B cell (primary cell): ENCODE results near the gene S1PR5. TPM values are rescaled to one million over a fixed set of nuclear protein-coding genes. Genes with fewer than 3 reads are reported as not detected.

Experiments
- ATAC-seq: fragments of 200-7000 bp; cut with Tn5 transposase; one replicate; pipeline ENCODE4 v1.10.0; 2021; ENCODE audit warnings: low read depth, mild to moderate bottlenecking, moderate number of reproducible peaks, moderate library complexity
- CTCF ChIA-PET: fragments of 350-600 bp; sonication (Branson Sonifier 250); formaldehyde crosslinking; loops from one replicate; lab custom pipeline; 2021; ENCODE audit warnings: antibody characterized with exemption, inconsistent platforms; lab: Charles Lee
- POLR2A ChIA-PET: fragments of 350-600 bp; sonication (Branson Sonifier 250); formaldehyde crosslinking; loops from one replicate; lab custom pipeline; 2021; ENCODE audit warnings: antibody characterized with exemption; lab: Charles Lee
- DNase-seq: peaks from one replicate; pipeline ENCODE4 v3.0.0; 2013
- H2AFZ ChIP-seq: 2 replicates; pipeline ENCODE4 v1.6.1; 2012; ENCODE audit warnings: mild to moderate bottlenecking, low read depth, low read length; ENCODE audit not compliant: insufficient read depth, poor library complexity, severe bottlenecking
- H3K27ac ChIP-seq, 2 donors: 1 replicate in 1 of 2; 2 replicates in 1 of 2; pipeline ENCODE4 v1.5.1; 2012 to 2013; ENCODE audit warnings: low read length in 2 of 2, mild to moderate bottlenecking in 2 of 2, moderate library complexity in 1 of 2
- H3K27me3 ChIP-seq, 4 experiments: fragments of 200-600 bp in 1 of 4; sonication (generic) in 1 of 4; replicated peaks in 1 of 4; 1 replicate in 2 of 4; 2 replicates in 2 of 4; pipeline versions ENCODE4 v1.6.1 to v1.7.0; 2013 to 2016; ENCODE audit warnings: low read length in 3 of 4, mild to moderate bottlenecking in 2 of 4, mixed read lengths in 1 of 4, moderate library complexity in 1 of 4; ENCODE audit not compliant: insufficient read depth in 4 of 4, control insufficient read depth in 3 of 4; ENCODE audit errors: control extremely low read depth in 1 of 4
- H3K36me3 ChIP-seq, 2 experiments: replicated peaks in 1 of 2; 1 replicate in 1 of 2; 2 replicates in 1 of 2; pipeline versions ENCODE4 v1.6.1 to v1.7.1; 2013; ENCODE audit warnings: low read length in 1 of 2; ENCODE audit not compliant: insufficient read depth in 2 of 2, control insufficient read depth in 1 of 2; ENCODE audit errors: control extremely low read depth in 1 of 2, extremely low read depth in 1 of 2
- H3K4me1 ChIP-seq, 2 donors: fragments of 200-600 bp in 1 of 2; sonication (generic) in 1 of 2; 1 replicate in 1 of 2; 2 replicates in 1 of 2; pipeline versions ENCODE4 v1.5.1 to v1.6.1; 2013 to 2017; ENCODE audit warnings: low read length in 2 of 2; ENCODE audit not compliant: control insufficient read depth in 2 of 2, insufficient read depth in 2 of 2
- H3K4me2 ChIP-seq: replicated peaks from 2 replicates; pipeline ENCODE3; 2012; ENCODE audit warnings: mild to moderate bottlenecking, low read depth, low read length; ENCODE audit not compliant: poor library complexity, severe bottlenecking
- H3K4me3 ChIP-seq, 5 experiments: fragments of 200-600 bp in 1 of 5; sonication (generic) in 1 of 5; 1 replicate in 3 of 5; 2 replicates in 2 of 5; pipeline versions ENCODE4 v1.5.1 to v1.7.0; 2011 to 2016; ENCODE audit warnings: low read length in 4 of 5, mild to moderate bottlenecking in 4 of 5, low read depth in 2 of 5, control low read depth in 1 of 5, moderate library complexity in 1 of 5; ENCODE audit not compliant: insufficient read depth in 1 of 5; ENCODE audit errors: control extremely low read depth in 1 of 5, extremely low read depth in 1 of 5
- H3K79me2 ChIP-seq: fragments of 200-600 bp; sonication (generic); one replicate; pipeline ENCODE4 v1.6.0; 2016; ENCODE audit warnings: low read length; ENCODE audit not compliant: control insufficient read depth, insufficient read depth
- H3K9ac ChIP-seq: fragments of 200-600 bp; sonication (generic); 2 replicates; pipeline ENCODE4 v1.6.1; 2017; ENCODE audit warnings: mild to moderate bottlenecking, low read length, moderate library complexity
- H3K9me3 ChIP-seq, 3 donors: one replicate each; pipeline versions ENCODE4 v1.6.1 to v1.7.1; 2013; ENCODE audit warnings: low read length in 2 of 3; ENCODE audit not compliant: control insufficient read depth in 2 of 3, insufficient read depth in 1 of 3; ENCODE audit errors: control extremely low read depth in 1 of 3
- H4K20me1 ChIP-seq: 2 replicates; pipeline ENCODE4 v1.6.0; 2012; ENCODE audit warnings: mild to moderate bottlenecking, low read length; ENCODE audit not compliant: insufficient read depth, control insufficient read depth, poor library complexity, severe bottlenecking
- H3K27ac Mint-ChIP-seq: one replicate; pipeline ENCODE4 v1.8.0; 2021; ENCODE audit warnings: mixed read lengths
- H3K27me3 Mint-ChIP-seq: one replicate; pipeline ENCODE4 v1.8.0; 2021; ENCODE audit warnings: mixed read lengths
- H3K4me1 Mint-ChIP-seq: one replicate; pipeline ENCODE4 v1.8.0; 2021; ENCODE audit warnings: mixed read lengths
- H3K4me3 Mint-ChIP-seq: one replicate; pipeline ENCODE4 v1.8.0; 2021; ENCODE audit warnings: mixed read lengths
- H3K9me3 Mint-ChIP-seq: one replicate; pipeline ENCODE4 v1.8.0; 2022; ENCODE audit warnings: mixed read lengths; ENCODE audit not compliant: insufficient read depth
- CTCF ChIP-seq: fragments of 200-600 bp; IDR thresholded peaks from one replicate; pipeline ENCODE4 v1.8.0; 2022; ENCODE audit warnings: antibody characterized with exemption, mild to moderate bottlenecking
- EZH2 ChIP-seq: IDR thresholded peaks from 2 replicates; pipeline ENCODE4 v1.6.1; 2012; ENCODE audit warnings: borderline replicate concordance, low read depth, mild to moderate bottlenecking, moderate library complexity, low read length; ENCODE audit not compliant: insufficient read depth, poor library complexity, severe bottlenecking
- WGBS: methylation state at CpG from one replicate; pipeline ENCODE4 v1.1.5; 2013; ENCODE audit warnings: missing lambda C conversion rate; ENCODE audit not compliant: insufficient coverage; 5-methylcytosine and 5-hydroxymethylcytosine counted together
- intact Hi-C: fragments of 100-400 bp; cut with micrococcal nuclease; formaldehyde crosslinking; loops from one replicate; pipeline ENCODE4 v1.10.0; 2022
- polyA plus RNA-seq: library from polyadenylated mRNA; depleted of rRNA; stranded (reverse); fragments of >200 nt; gene quantifications from 2 replicates; pipeline ENCODE4 v1.2.3, GENCODE V29; 2012
- total RNA-seq, 2 donors: library from RNA; stranded (reverse); fragments of 120-200 nt in 1 of 2; gene quantifications; 1 replicate in 1 of 2; 2 replicates in 1 of 2; pipeline versions ENCODE4 v1.2.3 to v1.2.4, GENCODE V29; 2013 to 2022

S1PR5 gene
- total and polyA plus RNA-seq, 2 donors (not counting 1 experiment from before 2014, with no cell fraction given), result 0.27 to 0.67 TPM

GRCh38 chr19:10555610-10555973 is 38.3 kb upstream of the S1PR5 start:
- ATAC-seq (no peak), DNase-seq (no peak)
- no CpG with 5 or more reads among the region's 7 CpGs for WGBS
- peaks cover 34% of the 10 kb centered on the region for H3K4me1 Mint-ChIP-seq
- Histone ChIP-seq H2AFZ (no peak overlapping the region), H3K27me3 (no peaks in the 10 kb centered on the region), H3K4me2 (no peak overlapping the region), H3K27ac (peak overlapping the region; percentile 38 to 81), H3K9ac (no peak overlapping the region), H3K36me3 (peaks cover 7 to 80% of the 10 kb centered on the region in 2 experiments), H3K4me3 (no peak overlapping the region), H3K4me1 (peaks cover 37 to 44% of the 10 kb centered on the region in 2 donors), H3K79me2 (peaks cover 16% of the 10 kb centered on the region), H3K9me3 (peaks cover 0 to 5% (median 0%) of the 10 kb centered on the region in 3 donors), H4K20me1 (peaks cover 36% of the 10 kb centered on the region)
- H3K4me3 Mint-ChIP-seq, result no peak overlapping the region
- H3K27ac Mint-ChIP-seq, result peak overlapping the region; percentile 80
- H3K27me3 Mint-ChIP-seq, result no peaks in the 10 kb centered on the region
- ChIA-PET POLR2A (interaction anchor here (0.5 to 1.8 kb wide), 3 partner anchors 8 to 446 kb away, joined by 3 to 26 read pairs (median 8); partner anchors contain the start of gene KRI1), CTCF (interaction anchor here (0.6 to 2.1 kb wide), 6 partner anchors 8 to 145 kb away, joined by 3 to 7 read pairs (median 3); partner anchors contain the start of gene KRI1)
- no peak for TF ChIP-seq CTCF
- no peak for TF ChIP-seq EZH2
- intact Hi-C loops, result no loop called here
- no peaks in the 10 kb centered on the region for H3K9me3 Mint-ChIP-seq
